HL-60/S4 treated with retinoic acid at 250 ng/mL for 4 days and 3 days (cell line): ENCODE data around the gene PLEKHA6.

Source experiments
- in situ Hi-C: fragments of 300-500 bp; cut with MboI; formaldehyde crosslinking; loops from 2 replicates; pipeline ENCODE4 v1.7.0; 2022; ENCODE audit warnings: low sequenced_read_pairs

Gene PLEKHA6

GRCh38 chr1:204383163-204383904 lies 23.6 kb upstream of the PLEKHA6 start:
- in situ Hi-C loops, result no loop called here

- in situ Hi-C loops, result no loop called here
These were observed 23.0 kb upstream of the PLEKHA6 start for GRCh38 chr1:204382714-204383083.

- in situ Hi-C loops, result no loop called here
These were observed 20.6 kb upstream of the PLEKHA6 start for GRCh38 chr1:204380293-204380831.

GRCh38 chr1:204377800-204378668 lies 18.3 kb upstream of the PLEKHA6 start:
- in situ Hi-C loops, result no loop called here

- in situ Hi-C loops, result no loop called here
These were observed 17.4 kb upstream of the PLEKHA6 start for GRCh38 chr1:204376919-204377799.

- in situ Hi-C loops, result no loop called here
These were observed 16.7 kb upstream of the PLEKHA6 start for GRCh38 chr1:204376465-204376864.

GRCh38 chr1:204373911-204374310 lies 14.2 kb upstream of the PLEKHA6 start:
- in situ Hi-C loops, result loop anchor here (25.0 kb wide), 2 partner anchors 212 to 1337 kb away; partner anchors contain the start of genes ETNK2, PPFIA4 and REN

GRCh38 chr1:204370176-204370575 lies 10.4 kb upstream of the PLEKHA6 start:
- in situ Hi-C loops, result loop anchor here (25.0 kb wide), 2 partner anchors 208 to 1333 kb away; partner anchors contain the start of genes ETNK2, PPFIA4 and REN

- in situ Hi-C loops, result loop anchor here (25.0 kb wide), 2 partner anchors 207 to 1332 kb away; partner anchors contain the start of genes ETNK2, PPFIA4 and REN
These were observed 9.4 kb upstream of the PLEKHA6 start for GRCh38 chr1:204368996-204369726.

- in situ Hi-C loops, result loop anchor here (25.0 kb wide), 2 partner anchors 206 to 1331 kb away; partner anchors contain the start of genes ETNK2, PPFIA4 and REN
These were observed 8.2 kb upstream of the PLEKHA6 start for GRCh38 chr1:204367956-204368355.

GRCh38 chr1:204367193-204367858 lies 7.6 kb upstream of the PLEKHA6 start:
- in situ Hi-C loops, result loop anchor here (25.0 kb wide), 2 partner anchors 205 to 1330 kb away; partner anchors contain the start of genes ETNK2, PPFIA4 and REN

GRCh38 chr1:204366759-204367158 lies 7.0 kb upstream of the PLEKHA6 start:
- in situ Hi-C loops, result loop anchor here (25.0 kb wide), 2 partner anchors 204 to 1329 kb away; partner anchors contain the start of genes ETNK2, PPFIA4 and REN

- in situ Hi-C loops, result loop anchor here (25.0 kb wide), 2 partner anchors 201 to 1326 kb away; partner anchors contain the start of genes ETNK2, PPFIA4 and REN
These were observed 3.8 kb upstream of the PLEKHA6 start for GRCh38 chr1:204363335-204364114.

GRCh38 chr1:204362984-204363334 lies 3.2 kb upstream of the PLEKHA6 start:
- in situ Hi-C loops, result loop anchor here (25.0 kb wide), 2 partner anchors 201 to 1326 kb away; partner anchors contain the start of genes ETNK2, PPFIA4 and REN

GRCh38 chr1:204361781-204362180 lies 2.1 kb upstream of the PLEKHA6 start:
- in situ Hi-C loops, result loop anchor here (25.0 kb wide), 2 partner anchors 199 to 1324 kb away; partner anchors contain the start of genes ETNK2, PPFIA4 and REN

- in situ Hi-C loops, result loop anchor here (25.0 kb wide), 2 partner anchors 199 to 1324 kb away; partner anchors contain the start of genes ETNK2, PPFIA4 and REN
These were observed 1.6 kb upstream of the PLEKHA6 start for GRCh38 chr1:204361341-204361771.

- in situ Hi-C loops, result loop anchor here (25.0 kb wide), 2 partner anchors 198 to 1323 kb away; partner anchors contain the start of genes ETNK2, PPFIA4 and REN
These were observed 585 bp upstream of the PLEKHA6 start for GRCh38 chr1:204360314-204360713.

- in situ Hi-C loops, result loop anchor here (25.0 kb wide), 2 partner anchors 197 to 1322 kb away; partner anchors contain the start of genes ETNK2, PPFIA4 and REN
These were observed 627 bp downstream of the PLEKHA6 start for GRCh38 chr1:204359131-204359473.
